ENCODE data around the gene PXT1.
A peak's percentile ranks its signal among the peaks of the same experiment; 100 is the strongest.
"Not testable (repeated sequence)": the region's sequence is repeated elsewhere in the genome, so short reads cannot be mapped to it uniquely, and the experiment has no call there.

The PXT1 gene

GRCh38 chr6:36368921-36369865, 73.5 kb downstream of the PXT1 start:
- DNase-seq (ENCODE audit: low read depth): no peak

GRCh38 chr6:36368421-36368820, 74.2 kb downstream of the PXT1 start:
- DNase-seq (ENCODE audit: low read depth): no peak

DNA sequence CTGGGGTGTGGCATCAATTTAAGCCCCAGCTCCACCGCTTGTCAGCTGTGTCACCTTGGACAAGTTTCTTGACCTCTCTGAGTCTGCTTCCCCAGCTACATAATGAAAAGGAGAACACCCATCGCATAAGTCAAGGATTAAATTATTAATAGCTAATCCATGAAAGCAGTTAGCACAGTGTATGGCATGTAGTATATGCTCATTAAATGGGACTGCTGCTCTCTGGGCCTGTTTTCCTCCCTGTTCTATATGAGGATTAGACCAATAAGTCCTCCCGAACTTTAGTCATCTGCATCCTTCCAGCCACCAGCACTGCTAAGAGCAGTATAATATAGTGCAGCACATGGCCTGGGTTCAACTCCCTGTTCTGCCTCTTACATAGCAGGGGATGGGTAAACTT, 74.9 kb downstream of the PXT1 start:
- DNase-seq (ENCODE audit: low read depth): no peak

DNA sequence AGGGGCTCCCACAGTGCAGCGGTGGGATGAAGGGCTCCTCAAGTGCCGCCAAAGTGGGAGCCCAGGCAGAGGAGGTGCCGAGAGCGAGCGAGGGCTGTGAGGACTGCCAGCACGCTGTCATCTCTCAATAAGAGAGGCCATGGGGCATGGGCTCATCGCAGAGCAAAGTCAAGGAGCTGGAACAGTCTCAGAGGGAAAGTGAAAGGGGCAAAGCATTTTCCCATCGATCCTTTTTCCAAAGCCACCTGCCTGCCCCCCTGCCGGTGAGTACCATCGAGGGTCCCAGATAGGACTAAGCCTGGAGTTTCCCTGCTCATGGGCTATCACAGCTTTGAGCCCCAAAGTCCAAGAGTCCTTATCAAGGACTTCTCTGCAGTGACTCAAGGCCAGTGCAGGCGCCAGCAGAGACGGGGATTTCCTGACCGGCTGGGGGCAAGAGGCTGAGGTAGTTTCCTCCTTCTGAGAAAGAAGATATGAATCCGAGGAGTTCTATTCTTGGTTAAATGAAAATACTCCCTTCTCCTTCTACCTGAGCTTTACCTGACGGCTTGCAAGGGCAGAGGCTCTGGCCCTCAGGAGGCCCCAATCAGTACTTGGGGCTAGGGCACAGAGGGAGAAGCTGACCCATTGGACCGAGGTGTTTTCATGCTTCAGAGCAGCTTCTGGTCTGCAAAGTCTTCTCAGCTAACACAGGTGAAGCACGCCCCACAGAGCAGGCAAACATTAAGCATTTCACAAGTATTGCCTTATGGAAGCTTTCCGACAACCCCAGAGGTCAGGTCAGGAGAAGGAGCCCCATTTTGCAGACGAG, 77.8 kb downstream of the PXT1 start:
- no peak for DNase-seq (ENCODE audit: low read depth)

DNA sequence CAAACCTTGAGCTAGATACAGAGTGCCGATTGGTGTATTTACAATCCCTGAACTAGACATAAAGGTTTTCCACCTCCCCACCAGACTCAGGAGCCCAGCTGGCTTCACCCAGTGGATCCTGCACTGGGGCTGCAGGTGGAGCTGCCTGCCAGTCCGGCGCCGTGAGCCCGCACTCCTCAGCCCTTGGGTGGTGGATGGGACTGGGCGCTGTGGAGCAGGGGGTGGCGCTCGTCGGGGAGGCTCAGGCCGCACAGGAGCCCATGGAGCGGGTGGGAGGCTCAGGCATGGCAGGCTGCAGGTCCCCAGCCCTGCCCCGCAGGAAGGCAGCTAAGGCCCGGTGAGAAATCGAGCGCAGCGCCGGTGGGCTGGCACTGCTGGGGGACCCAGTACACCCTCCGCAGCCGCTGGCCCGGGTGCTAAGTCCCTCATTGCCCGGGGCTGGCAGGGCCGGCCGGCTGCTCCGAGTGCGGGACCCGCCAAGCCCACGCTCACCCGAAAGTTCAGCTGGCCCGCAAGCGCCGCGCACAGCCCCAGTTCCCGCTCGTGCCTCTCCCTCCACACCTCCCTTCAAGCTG, 78.5 kb downstream of the PXT1 start:
- not testable (repeated sequence) for DNase-seq (ENCODE audit: low read depth)

DNA sequence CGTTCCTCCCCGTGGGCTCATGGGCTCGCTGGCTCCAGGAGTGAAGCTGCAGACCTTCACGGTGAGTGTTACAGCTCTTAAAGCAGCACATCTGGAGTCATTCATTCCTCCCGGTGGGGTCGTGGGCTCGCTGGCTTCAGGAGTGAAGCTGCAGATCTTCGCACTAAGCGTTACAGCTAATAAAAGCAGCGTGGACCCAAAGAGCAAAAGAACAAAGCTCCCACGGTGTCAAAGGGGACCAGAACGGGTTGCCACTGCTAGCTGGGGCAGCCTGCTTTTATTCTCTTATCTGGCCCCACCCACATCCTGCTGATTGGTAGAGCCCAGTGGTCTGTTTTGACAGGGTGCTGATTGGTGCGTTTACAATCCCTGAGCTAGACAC, 79.3 kb downstream of the PXT1 start:
- not testable (repeated sequence) for DNase-seq (ENCODE audit: low read depth)

- no peak for DNase-seq (ENCODE audit: low read depth)
Observed at GRCh38 chr6:36362551-36363370, 79.9 kb downstream of the PXT1 start.

- DNase-seq (ENCODE audit: low read depth): no peak
Observed at GRCh38 chr6:36361071-36361470, 81.6 kb downstream of the PXT1 start.

DNA sequence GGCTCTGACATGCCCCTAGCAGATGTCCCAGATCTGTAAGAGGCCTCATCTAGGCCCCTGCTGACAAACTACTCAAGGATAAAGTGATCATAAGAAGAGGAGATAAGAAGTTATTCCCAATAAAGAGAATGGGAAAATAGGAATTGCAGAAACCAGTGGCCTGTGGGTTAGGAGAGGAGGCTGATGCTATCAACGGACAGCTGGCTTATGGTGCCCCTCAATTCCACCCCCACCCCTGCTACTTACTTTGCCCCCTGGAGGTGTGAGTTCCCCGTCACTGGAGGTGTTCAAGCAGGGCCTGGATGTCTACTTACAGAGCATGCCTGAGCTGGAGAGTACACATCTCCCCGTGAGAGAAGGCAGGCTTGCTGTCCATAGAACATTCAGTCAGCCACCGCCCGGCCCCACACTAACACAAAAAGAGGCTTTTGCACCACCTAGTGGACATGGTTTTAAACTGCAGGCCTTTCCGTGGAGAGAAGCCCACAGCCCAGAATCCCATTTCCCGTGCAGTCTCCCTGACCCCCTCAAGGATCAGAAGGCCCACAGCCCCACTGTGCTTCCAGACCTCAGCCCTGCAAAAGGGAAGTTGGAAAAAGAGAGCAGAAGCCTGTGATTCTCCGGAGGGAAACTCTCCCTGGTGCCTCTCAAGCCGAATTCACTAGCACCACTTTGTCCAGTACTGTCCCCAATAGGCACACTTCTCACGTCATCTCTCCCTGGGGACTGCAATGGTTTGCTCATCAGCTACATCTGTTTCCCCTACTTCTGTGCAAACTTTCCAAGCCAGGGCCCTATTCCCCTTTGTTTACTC, 82.2 kb downstream of the PXT1 start:
- DNase-seq (ENCODE audit: low read depth): no peak

DNA sequence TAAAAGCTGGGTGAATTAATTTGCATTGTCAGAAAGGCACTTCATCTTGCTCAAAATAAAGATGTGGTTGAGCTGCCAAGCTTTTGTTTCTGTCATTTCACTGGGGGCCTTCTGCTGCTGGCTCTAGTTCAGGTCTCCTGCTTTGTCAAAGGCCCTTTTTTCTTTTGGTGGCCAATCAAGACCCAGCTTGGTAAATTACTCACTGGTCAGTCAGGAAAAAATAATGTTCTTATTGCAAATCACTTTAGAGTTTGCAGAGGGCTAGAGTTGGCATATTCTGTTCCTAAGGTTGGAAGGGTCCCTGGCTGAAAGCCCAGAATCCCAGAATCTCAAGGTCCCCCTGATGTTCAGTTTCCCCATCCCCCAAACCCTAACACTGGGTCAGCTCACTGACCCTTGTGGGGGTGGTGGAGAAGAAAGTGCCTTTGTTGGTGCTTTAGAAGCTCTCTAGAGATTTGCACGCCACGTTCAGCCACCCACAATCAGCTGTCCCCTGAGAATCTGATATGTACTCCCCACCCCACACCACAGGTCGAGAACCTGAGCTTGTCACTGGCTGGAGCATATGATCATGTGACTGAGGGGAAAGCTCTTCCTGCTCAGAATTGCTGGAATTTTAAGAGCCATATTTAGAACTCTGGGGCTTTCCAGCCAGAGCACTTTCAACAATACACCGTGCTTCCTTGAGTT, 84.3 kb downstream of the PXT1 start:
- no peak for DNase-seq (ENCODE audit: low read depth)

- DNase-seq (ENCODE audit: low read depth): no peak
Observed at GRCh38 chr6:36357872-36358225, 84.8 kb downstream of the PXT1 start.

DNA sequence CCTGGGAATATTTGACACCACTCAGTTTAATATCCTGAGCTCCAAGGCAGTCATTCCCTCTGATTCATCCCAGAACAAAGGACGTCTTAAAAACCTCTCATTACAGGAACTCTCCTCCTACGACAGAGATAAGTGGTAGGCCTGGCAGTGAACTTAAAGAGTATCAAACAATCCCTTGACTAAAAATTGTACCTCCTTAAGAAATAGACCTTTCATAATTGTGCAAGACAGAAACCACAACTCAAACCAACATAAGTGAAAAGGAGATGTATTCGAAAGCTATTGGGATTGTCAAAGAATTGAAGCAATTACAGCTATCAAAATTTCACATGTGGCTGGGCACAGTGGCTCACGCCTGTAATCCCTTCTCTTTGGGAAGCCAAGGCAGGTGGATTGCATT, 86.8 kb downstream of the PXT1 start:
- DNase-seq (ENCODE audit: low read depth): no peak

GRCh38 chr6:36353411-36353915, 89.2 kb downstream of the PXT1 start:
- no peak for DNase-seq (ENCODE audit: low read depth)

DNA sequence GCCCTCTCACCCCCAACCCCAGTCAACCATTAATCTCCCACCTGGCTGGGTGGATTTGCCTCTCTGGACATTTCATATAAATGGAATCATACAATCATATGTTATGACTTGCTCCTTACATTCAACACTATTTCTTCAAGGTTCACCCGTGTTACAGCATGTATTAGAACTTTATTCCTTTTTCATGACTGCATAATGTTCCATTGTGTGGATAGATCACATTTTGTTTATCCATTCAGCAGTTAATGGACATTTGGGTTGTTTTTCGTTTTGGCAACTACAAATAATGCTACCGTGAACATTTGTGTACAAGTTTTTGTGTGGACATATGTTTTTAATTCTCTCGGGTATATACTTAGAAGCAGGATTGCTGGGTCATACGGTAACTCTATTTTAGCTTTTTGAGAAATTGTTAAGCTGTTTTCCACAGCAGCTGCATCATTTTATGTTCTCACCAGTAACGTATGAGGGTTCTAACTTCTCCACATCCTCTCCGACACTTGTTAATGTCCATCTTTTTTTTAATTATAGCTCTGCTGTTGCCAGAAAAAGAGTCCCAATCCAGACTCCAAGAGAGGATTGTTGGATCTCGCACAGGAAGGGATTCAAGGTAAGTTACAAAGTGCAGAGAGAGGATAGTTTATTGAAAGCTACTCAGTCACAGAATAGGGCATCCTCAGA, 90.0 kb downstream of the PXT1 start:
- no peak for DNase-seq (ENCODE audit: low read depth)

- peak; percentile 84 for DNase-seq (ENCODE audit: low read depth)
Observed at GRCh38 chr6:36350681-36351571, 91.7 kb downstream of the PXT1 start.

GRCh38 chr6:36350082-36350481, 92.6 kb downstream of the PXT1 start:
- no peak for DNase-seq (ENCODE audit: low read depth)

DNA sequence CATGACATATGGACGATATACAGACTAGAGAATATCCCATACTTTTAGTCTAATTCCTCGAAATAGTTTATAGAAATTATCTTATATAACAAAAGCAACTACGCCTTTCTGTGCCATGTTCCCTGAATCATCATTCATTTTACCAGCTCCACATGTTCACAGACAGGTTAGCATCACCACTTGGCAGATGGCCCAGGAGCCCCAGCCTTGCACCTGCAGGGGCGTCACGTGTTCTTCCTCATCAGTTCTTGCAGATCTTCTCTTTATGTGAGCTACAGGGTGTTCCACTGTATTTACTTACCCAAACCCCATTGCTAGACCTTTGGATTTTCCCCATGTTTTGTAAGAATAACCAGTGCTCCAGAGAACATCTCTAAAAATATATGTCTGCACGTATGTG, 93.4 kb downstream of the PXT1 start:
- no peak for DNase-seq (ENCODE audit: low read depth)

DNA sequence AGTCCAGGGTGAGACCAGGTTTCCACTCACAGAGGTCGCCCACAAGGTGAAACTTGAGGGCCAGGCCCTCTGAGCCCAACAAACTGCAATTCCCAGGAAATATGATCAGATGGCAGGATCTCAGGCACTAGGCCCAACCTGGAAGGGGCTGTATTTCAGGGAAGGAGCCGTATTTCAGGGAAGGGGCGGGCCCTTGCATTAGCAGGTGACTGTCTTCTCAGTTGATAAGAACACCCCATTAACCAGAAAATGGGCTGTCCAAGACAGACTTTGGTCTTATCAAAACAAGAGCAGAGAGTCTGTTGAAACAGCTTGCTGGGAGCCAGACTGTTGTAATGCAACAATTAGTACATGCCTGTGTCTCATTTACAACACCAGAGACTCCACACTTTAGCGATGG, 95.0 kb downstream of the PXT1 start:
- no peak for DNase-seq (ENCODE audit: low read depth)

Data from HS-27A (cell line).